ENCODE data around the gene KCNQ1.

The KCNQ1 gene

DNA sequence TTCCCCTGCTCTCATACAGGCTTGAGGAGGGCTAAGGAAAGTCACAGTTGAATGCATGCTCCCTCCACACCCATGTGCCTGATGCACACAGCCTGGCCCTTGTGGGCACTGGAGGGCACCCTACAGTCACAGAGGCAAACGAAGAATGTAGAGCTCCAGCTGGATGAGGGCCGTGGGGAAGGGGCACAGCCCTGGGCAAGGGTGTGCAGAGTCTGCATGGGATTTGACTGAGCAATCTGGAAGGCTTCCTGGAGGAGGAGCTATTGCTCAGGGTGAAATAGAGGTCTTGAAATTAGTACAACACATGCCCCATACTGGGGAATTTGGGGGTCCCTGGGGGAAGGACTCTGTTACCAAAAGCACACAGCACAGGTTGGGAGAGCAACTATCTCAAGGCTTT, 64.0 kb downstream of the KCNQ1 start:
- DNase-seq (ENCODE audit: low read depth in 2 of 2) = no peak

- no peak for DNase-seq (ENCODE audit: low read depth in 2 of 2)
These were observed 64.7 kb downstream of the KCNQ1 start for GRCh38 chr11:2509481-2510001.

DNA sequence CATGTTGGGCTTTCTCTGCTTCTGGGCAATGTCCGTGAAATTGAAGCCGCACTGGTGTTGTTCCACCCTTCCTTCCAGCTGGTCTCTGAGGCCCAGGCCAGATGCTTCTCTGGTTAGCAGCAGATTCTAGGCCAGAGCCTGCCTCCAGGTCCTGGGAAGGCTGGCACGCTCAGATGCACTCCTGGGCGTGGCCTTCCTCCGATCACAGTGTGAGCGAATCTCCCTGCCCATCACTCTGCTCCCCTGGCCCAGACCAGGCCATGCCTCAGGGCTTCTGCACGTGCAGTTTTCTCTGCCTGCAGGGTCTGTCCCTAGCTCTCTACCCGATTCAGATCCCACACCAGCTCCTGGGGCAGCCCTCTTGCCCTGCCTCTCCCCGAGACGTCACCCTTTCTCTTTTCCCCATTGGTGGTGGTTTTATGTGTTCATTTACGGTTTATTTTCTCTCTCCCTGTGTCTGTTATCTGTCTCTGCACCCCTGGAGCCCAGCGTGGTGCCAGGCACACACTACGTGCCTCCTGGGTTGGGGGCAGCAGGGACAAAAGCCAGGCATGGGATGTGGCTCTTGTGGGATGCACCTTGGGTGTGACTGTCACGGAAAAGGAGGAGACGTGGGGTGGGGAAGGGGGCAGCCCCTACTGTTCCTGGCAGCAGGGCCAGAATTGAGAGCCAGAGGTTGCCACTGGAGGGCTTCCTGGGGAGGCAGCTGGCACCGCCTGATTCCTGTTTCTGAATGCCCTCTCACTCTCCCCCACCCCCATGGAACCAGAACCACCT, 66.0 kb downstream of the KCNQ1 start:
- no peak for DNase-seq (ENCODE audit: low read depth in 2 of 2)

GRCh38 chr11:2511421-2512369, 66.9 kb downstream of the KCNQ1 start:
- DNase-seq (ENCODE audit: low read depth in 2 of 2) = no peak

DNA sequence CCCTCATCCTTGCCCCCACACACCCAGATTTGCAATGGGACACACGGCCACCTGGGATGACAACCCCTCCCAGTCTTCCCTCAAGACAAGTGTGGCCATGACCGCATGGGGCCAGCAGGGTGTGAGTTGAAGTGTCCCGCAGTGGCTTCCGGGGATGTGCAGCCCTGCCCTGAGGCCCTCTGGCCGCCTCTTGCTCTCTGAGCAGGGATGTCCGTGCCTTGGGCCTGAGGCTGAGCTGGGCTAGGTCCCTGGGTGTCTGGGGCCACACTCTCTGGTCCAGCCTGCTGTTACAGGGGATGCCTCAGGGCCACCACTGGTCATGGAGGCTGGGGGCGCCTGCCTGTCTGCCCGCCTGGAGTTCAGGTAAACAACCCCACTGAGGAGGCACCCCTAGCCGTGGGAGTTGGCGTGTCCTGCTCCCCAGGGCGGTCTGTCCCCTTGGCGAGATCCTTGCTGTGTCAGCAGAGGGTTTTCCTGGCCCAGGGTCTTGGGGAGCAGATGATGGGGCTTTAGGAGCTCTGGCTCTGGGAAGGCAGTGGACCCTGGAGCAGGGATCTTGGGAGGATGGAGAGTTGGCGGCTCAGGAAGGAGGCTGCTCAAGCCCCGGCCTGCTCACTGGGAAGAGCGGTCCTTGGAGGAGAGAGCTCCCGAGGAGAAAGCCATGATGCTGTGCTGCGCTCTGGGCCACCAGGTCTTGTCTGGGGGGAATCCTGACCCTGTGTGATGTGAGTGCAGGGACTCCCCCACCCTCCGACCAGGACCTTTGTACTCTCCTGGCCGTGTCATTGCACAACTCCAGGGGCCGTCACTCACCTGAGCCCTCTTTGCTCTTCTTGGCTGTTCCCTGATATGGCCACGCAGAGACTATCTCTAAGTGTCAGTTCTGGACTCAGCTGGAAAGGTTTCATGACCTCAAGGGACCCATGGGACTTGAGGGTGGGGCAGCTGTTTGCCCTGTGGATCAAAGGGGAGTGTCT, 67.9 kb downstream of the KCNQ1 start:
- no peak for DNase-seq (ENCODE audit: low read depth in 2 of 2)

- no peak for DNase-seq (ENCODE audit: low read depth in 2 of 2)
These were observed 68.6 kb downstream of the KCNQ1 start for GRCh38 chr11:2513441-2513840.

- DNase-seq (ENCODE audit: low read depth in 2 of 2) = no peak
These were observed 70.8 kb downstream of the KCNQ1 start for GRCh38 chr11:2515401-2516275.

GRCh38 chr11:2516276-2517015, 71.6 kb downstream of the KCNQ1 start:
- no peak for DNase-seq (ENCODE audit: low read depth in 2 of 2)

- DNase-seq (ENCODE audit: low read depth in 2 of 2) = no peak
These were observed 72.2 kb downstream of the KCNQ1 start for GRCh38 chr11:2517016-2517385.

GRCh38 chr11:2517386-2518064, 72.7 kb downstream of the KCNQ1 start:
- DNase-seq (ENCODE audit: low read depth in 2 of 2) = no peak

- DNase-seq (ENCODE audit: low read depth in 2 of 2) = no peak
These were observed 73.5 kb downstream of the KCNQ1 start for GRCh38 chr11:2518111-2518982.

GRCh38 chr11:2518983-2519340, 74.2 kb downstream of the KCNQ1 start:
- DNase-seq (ENCODE audit: low read depth in 2 of 2) = no peak

DNA sequence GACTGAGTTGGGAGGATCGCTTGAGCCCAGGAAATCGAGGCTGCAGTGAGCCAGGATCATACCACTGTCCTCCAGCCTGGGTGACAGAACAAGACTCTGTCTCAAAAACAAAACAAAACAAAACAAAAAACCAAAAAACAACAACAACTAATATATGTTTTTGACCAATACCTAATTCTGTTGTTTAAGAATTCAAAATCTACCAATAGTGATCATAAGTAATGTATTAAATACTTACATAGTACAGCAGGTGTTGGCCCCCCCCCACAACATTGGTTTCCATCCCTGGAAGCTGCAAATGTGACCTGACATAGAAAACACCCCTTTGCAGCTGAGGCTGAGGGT, 74.7 kb downstream of the KCNQ1 start:
- no peak for DNase-seq (ENCODE audit: low read depth in 2 of 2)

GRCh38 chr11:2519862-2520735, 75.3 kb downstream of the KCNQ1 start:
- no peak for DNase-seq (ENCODE audit: low read depth in 2 of 2)

DNA sequence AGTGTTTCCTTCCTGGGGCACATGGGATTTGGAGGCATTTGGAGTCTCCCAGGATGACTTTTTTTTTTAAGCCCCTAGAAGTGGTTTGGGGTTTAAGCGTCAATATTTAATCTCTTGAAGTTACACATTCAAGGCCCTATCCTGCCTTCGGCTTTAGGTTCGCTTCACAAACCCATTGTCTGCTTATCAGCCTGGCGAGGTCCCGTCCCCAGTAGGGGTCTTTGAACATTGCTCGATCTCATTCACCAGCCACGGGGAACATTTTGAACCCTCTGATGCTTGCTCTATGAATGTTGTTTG, 75.9 kb downstream of the KCNQ1 start:
- DNase-seq (ENCODE audit: low read depth in 2 of 2) = no peak

GRCh38 chr11:2521081-2521732, 76.4 kb downstream of the KCNQ1 start:
- DNase-seq (ENCODE audit: low read depth in 2 of 2) = no peak

Data from stimulated activated CD4-positive, alpha-beta T cell treated with anti-CD3 and anti-CD28 coated beads, Interleukin-12 subunit alpha, Interleukin-12 subunit beta, amount 100 ng/mL, for 24 hours (primary cell).